ENCODE measurements around the gene RCN2.

Gene RCN2

DNA sequence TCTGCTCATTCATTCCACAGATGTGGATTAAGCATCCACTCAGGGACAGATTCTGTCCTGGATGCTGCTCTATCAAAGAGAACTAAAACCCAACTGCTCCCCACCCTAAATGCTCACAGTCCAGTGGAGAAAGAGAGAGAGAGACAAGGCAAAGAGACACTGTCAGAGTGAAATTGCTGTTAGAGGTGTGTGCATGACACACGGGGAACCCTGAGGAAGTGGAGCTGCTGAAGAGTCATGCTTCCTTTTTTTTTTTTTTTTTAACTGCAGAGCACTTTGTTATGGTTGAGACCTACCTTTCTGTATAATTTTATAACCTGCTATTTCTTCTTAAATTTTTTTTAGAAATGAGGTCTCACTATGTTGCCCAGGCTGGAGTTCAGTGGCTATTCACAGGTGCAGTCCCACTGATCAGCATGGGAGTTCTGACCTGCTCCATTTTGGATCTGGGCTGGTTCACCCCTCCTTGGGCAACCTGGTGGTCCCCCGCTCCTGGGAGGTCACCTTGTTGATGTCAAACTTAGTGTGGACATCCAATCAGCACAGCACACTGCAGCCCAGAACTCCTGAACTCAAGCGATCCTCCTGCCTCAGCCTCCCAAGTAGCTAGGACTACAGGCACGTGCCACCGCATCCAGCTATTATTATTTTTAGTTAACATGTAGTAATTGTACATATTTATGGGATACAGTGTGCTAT lies 45.2 kb downstream of the RCN2 start:
- DNase-seq = no peak

GRCh38 chr15:76978522-76979330 lies 47.2 kb downstream of the RCN2 start:
- no peak for DNase-seq

GRCh38 chr15:76979331-76979925 lies 47.9 kb downstream of the RCN2 start:
- DNase-seq = no peak

GRCh38 chr15:76979996-76980520 lies 48.5 kb downstream of the RCN2 start:
- no peak for DNase-seq

DNA sequence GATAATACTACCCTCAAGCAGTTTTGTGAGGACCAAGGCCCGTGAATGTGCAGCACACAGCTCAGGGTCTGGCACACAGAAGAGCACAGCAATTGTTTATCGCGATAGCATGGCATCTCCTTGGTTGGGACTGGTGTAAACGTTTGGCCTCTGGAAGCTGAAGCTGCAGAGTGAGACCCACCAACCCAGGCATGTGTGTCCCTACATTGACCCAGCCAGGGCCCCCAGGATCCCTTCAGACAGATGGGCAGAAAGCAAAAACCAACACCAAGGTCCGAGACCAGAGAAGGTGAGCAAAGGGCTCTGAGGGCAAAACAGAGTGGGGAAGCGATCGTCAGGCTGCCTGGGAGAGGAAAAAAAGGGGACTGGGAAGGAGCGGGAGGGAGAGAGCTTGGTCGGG lies 50.8 kb downstream of the RCN2 start:
- DNase-seq = no peak

GRCh38 chr15:76982756-76983155 lies 51.2 kb downstream of the RCN2 start:
- DNase-seq = no peak

GRCh38 chr15:76983590-76984375 lies 52.2 kb downstream of the RCN2 start:
- no peak for DNase-seq

DNA sequence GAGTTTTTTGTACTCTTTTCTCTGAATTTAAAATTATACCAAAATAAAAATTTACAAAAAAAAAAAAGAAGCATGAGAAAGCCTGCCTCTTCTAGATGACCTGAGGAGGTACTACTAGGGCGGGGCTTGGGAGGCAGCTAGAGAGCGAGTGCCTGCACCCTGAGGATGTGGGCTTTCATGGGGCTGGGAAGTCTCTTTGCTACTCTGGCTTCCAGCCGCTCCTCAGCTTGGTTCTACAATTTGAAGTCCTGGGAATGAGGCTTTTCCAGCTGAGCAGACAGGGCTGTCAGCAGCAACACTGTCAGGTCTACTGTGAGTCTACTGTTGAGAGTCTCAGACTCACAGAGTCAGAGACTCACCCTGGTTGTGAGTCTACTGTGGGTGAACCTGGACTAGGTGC lies 55.2 kb downstream of the RCN2 start:
- DNase-seq = no peak

DNA sequence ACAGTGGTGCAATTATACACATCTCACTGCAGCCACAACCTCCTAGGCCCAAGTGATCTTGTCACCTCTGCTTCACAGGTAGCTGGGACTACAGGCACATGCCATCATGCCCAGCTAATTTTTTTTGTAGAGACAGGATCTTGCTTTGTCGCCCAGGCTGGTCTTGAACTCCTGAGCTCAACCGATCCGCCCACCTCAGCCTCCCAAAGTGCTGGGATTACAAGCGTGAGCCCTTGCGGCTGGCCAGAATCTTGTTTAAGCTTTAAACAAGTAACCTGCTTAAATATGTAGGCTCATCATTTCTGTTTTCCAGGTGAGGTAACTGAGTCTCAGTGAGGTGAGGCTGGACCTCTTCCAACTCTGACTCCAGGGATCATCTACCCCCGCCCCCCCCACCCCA lies 55.7 kb downstream of the RCN2 start:
- no peak for DNase-seq

DNA sequence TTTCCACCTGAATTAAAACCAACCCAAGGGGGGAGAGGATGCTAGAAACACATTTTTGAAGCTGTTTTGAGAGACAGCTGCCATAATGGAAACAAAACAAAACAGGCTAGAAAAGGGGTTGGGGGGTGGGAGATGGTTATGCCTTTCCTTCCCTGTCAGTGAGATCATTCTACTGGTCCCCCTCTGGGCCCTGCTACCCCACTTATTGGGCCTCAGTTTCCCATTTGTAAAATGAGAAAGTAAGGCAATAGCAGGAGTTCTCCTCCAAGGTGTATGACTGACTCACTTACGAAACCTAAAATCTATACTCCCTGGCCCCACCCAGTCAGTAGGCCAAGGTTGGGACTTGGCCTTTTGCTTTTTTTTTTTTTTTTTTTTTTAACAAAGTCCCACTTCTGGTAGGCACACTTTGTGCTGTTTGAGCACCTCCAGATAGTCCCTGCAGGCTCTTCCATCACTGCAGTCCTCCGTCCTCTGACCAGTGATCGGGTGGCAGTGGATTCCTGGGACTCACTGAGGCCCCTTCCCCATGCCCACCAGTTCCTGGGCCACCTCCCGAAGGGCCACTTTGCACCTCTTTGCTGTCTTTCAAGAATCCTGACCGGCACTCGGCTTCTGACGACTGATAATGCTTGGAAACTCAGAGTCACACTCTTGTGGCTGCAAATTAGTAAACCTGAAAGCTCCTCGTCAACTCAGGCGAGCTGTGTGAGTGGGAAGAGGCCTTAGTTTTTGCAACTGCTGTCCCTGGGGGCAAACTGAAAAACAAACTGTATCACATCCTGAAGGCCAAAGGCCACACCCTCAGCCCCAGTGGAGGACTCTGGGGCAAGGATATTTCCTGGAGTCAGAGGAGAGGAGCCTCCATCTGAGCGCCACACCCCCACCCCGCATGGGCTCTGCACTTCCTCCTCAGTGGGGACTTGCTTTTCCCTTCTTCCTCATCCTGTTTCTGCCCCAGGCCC lies 56.6 kb downstream of the RCN2 start:
- DNase-seq = no peak

GRCh38 chr15:76988867-76989780 lies 57.6 kb downstream of the RCN2 start:
- no peak for DNase-seq

DNA sequence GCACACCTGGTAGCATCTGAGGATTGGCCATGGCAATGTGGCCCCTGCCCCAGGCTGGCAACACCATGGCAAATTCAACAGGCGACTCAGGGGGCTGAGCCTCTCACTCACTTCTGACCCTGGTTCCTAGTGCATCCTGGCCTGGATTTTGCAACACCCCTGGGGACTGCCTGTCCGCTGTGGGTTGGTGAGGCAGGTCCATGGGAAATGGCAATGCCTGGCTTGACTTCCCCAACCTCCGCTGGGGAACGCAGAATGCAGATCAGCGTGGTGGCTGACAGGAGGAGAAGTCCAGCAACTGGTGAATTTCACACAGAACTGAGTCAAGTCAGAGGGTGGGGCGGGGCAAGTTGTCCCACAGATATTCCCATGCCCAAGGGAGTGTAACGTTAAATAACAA lies 59.5 kb downstream of the RCN2 start:
- no peak for DNase-seq

GRCh38 chr15:76991741-76992645 lies 60.4 kb downstream of the RCN2 start:
- DNase-seq = no peak

DNA sequence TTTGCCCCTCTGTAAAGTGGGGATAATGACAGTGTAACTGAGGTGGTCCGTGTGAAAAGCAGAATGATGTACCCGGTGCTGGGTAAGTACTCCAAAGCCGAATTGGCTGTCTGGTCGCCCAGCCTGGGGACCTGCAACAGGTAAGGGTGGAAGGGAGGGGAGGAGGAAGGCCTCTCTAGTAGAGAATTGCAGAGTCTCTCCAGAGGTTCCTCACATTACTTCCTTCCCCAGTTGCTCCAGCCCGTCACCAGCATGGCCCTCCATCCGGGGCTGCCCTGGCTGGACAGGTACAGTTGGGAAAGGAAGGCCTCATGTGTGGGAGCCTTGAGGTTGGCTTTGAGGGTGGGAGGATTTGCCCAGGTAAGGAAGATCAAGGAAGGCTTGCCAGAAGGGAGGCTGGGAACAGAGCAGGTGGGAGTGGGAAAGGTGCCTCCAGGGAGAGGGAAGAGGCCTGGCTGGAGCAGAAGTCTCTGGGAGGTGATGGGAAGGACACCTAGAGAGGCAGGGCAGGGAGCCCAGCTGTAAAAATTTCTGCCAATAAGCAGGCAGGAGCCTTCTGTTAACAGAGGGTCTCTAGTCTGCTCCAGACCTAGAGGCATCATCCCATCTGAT lies 61.7 kb downstream of the RCN2 start:
- no peak for DNase-seq

- no peak for DNase-seq
These were observed 62.5 kb downstream of the RCN2 start for GRCh38 chr15:76994001-76994400.

DNA sequence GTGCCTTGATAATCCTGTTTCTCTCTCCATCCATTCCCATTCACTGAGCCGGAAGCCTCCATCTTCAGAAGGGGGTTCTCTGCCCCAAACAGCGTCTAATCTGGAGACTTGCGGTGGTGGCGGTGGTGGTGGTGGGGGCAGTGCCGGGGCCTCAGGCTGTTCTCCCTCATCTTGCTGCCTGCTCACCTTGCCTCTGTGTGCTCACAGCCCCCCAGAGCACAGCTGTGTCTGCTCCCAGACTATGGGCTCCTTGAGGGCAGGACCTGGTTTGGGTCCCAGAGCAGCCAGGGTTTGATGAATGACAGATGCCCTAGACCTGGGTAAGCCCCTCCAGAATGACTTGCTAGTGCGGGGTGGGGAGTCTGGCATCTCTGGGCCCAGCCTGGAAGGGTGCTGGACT lies 62.9 kb downstream of the RCN2 start:
- DNase-seq = no peak

DNA sequence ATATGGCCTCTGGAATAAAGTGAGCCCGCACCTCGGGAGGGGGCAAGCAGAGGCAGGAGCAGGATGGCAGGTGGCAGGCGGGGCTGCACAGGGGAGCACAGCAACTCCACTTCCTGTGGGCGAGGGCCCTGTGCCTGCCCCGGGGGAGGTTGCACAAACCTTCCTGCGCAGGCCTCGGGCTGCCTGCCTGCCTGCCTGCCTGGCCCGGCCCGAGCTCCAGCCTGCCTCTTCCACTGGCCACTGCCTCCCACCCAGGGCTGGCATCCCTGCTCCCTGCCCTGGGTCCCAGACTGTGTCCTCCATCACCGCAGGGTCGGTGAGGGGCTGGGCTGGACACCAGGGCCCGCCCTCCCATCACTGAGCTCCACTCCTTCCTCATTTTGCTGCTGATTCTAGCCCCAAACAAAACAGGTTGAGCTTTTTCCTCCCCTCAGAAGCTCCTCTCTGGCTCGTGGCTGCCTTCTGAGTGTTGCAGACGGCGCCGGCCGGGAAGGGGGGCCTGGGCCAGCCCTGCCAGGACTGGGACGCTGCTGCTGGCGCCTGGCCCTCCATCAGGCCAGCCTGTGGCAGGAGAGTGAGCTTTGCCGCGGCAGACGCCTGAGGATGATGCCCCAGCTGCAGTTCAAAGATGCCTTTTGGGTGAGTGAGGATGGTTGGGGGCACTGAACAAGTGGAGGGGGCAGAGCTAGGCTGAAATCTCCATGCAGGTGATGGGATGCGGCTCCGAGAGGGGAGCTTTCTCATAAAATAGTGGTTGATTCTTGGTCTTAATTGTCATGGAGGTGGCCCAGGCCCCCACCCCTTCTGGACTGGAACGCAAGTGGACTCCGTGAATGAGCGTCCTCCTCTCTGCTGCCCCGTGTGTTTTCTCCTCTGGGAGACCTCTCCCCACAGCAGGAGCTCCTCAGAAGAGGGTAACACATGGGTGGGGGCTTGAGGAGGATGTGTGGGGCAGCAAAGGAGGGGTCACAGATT lies 63.7 kb downstream of the RCN2 start, which contains the start of gene PSTPIP1:
Gene PSTPIP1 (plus strand): TSS at position 156 of the 975 bp plus-strand sequence. CDS start 448 bp downstream, at position 604.
- peak; percentile 29 to 66 for DNase-seq

DNA sequence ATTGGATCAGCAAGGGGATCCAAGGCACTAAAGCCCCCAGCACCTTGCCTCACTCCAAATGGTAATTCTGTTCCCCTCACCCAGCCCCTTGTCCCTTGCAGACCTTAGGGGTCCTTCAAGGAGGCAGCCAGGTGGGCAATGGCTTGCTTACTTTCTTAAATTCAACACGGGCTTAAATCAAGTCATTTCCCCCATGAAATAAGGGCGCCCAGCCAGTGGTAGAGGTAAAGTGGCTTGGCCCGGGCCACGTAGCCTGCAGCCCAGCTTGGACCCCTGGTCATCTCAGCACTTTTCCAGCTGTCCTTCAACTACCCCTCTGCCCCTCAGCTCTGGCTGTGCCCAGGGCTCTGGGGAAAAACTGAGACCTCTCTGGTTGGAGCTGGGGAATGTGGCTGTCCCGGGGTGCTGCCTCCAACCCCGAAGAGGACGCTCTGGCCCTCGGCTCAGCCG lies 64.6 kb downstream of the RCN2 start:
- DNase-seq = no peak

Data from NCI-H446 (cell line).